Ovary (tissue), 9 donors: ENCODE data around the gene SOSTDC1. TPM values are rescaled to one million over a fixed set of nuclear protein-coding genes. Genes with fewer than 3 reads are reported as not detected.

Experiments used
- DNase-seq, 5 donors: peaks; one replicate each; pipeline ENCODE4 v3.0.0-alpha.2; 2019 to 2020
- H3K27ac ChIP-seq, 2 donors: fragments of 200-600 bp; one replicate each; pipeline versions ENCODE4 v1.5.1 to v1.8.0; 2019 to 2022
- H3K27me3 ChIP-seq: fragments of 200-600 bp; one replicate; pipeline ENCODE4 v1.8.0; 2022
- H3K36me3 ChIP-seq: fragments of 200-600 bp; sonication (generic); one replicate; pipeline ENCODE4 v1.5.1; 2019
- H3K4me1 ChIP-seq: one replicate; pipeline ENCODE4 v1.8.1; 2013; ENCODE audit warnings: mild to moderate bottlenecking, moderate library complexity; ENCODE audit not compliant: insufficient read depth
- H3K4me3 ChIP-seq: fragments of 200-600 bp; sonication (generic); one replicate; pipeline ENCODE4 v1.5.1; 2017
- H3K9me3 ChIP-seq, 2 donors: fragments of 200-600 bp in 1 of 2; sonication (generic) in 1 of 2; one replicate each; pipeline versions ENCODE4 v1.5.1 to v1.8.1; 2013 to 2019; ENCODE audit warnings: mild to moderate bottlenecking in 1 of 2, moderate library complexity in 1 of 2
- CTCF ChIP-seq, 3 donors: fragments of 450-650 bp in 2 of 3; fragments of 200-600 bp in 1 of 3; IDR thresholded peaks; one replicate each; pipeline versions ENCODE4 v1.5.1 to v1.8.0; 2016 to 2022; ENCODE audit warnings: antibody characterized with exemption in 3 of 3, mild to moderate bottlenecking in 1 of 3
- EP300 ChIP-seq: sonication (generic); formaldehyde crosslinking; IDR thresholded peaks from one replicate; pipeline ENCODE4 v1.6.1; 2017; ENCODE audit warnings: antibody characterized with exemption
- POLR2A ChIP-seq: fragments of 450-650 bp; IDR thresholded peaks from one replicate; pipeline ENCODE4 v1.6.1; 2017; ENCODE audit warnings: antibody characterized with exemption, mild to moderate bottlenecking, moderate library complexity
- WGBS, 3 donors: extraction: QIAGEN DNeasy Blood & Tissue Kit in 1 of 3; methylation state at CpG; one replicate each; pipeline versions ENCODE4 v1.1.5 to v1.1.7; 2013 to 2017; 5-methylcytosine and 5-hydroxymethylcytosine counted together
- intact Hi-C, 4 donors: fragments of 100-400 bp; cut with DNase I; formaldehyde crosslinking; loops; one replicate each; pipeline versions ENCODE4 v1.11.0 to v1.15.1; 2022 to 2023
- polyA plus RNA-seq, 2 donors: library from polyadenylated mRNA; stranded (reverse); fragments of 200-250 nt in 1 of 2; fragments of 350-450 nt in 1 of 2; fragmentation: Illumina TruSeq in 1 of 2; extraction: RNeasy Lipid Tissue Mini Kit (QIAGEN cat#74804) in 1 of 2; gene quantifications; one replicate each; pipeline ENCODE4 v1.2.3, GENCODE V29; 2013 to 2014
- total RNA-seq, 7 donors: library from RNA; depleted of rRNA in 2 of 7; stranded (reverse); fragments of >200 nt in 2 of 7; fragmentation: NEBNext Ultra II Directional in 3 of 7; extraction: Animal tissue kit (Norgen Biotek cat#: 25700) in 3 of 7; gene quantifications; one replicate each; pipeline versions ENCODE4 v1.1.0 to v1.2.4, GENCODE V29; 2016 to 2023
- donor health status: DM: no; HTN: no; CAD: no; lungs with moderate emphysema.
- donor health status: DM: no; HTN: no; CAD: no.
- donor health status: Bipolar disorder and iron deficiency.
- donor health status: DM: yes; HTN: yes; CAD: no.
- donor health status: DM: no; HTN: no; CAD: no.
- donor health status: DM: yes; HTN: yes; CAD: no.

Gene SOSTDC1
- total and polyA plus RNA-seq, 9 donors: 0.12 to 10.3 (median 0.60) TPM; not detected in 1

- intact Hi-C loops: no loop called here
- Histone ChIP-seq H3K4me1 (no peaks in the 10 kb centered on the region), H3K4me3 (no peak overlapping the region), H3K27me3 (no peaks in the 10 kb centered on the region), H3K9me3 (no peaks in the 10 kb centered on the region), H3K27ac (peak overlapping the region in 1 of 2 donors; percentile 98), H3K36me3 (no peaks in the 10 kb centered on the region)
- WGBS, 3 donors: 44 to 51% (median 44%) methylated on average over 1 of the region's 1 CpG
- no peak for DNase-seq
- TF ChIP-seq CTCF (IDR thresholded peaks at IDR 0.05) (no peak), POLR2A (no peak), EP300 (no peak)
Measured at GRCh38 chr7:16422103-16422435, 43.5 kb downstream of the SOSTDC1 start.

- Histone ChIP-seq H3K36me3 (no peaks in the 10 kb centered on the region), H3K27me3 (no peaks in the 10 kb centered on the region), H3K9me3 (no peaks in the 10 kb centered on the region), H3K4me1 (no peaks in the 10 kb centered on the region), H3K4me3 (peak within 1 kb of the TSS; percentile 53), H3K27ac (peak within 1 kb of the TSS; percentile 97 to 98)
- peak; percentile 31 to 68 (median 48) for DNase-seq
- WGBS, 3 donors: 7 to 12% (median 8%) methylated on average over 33 to 50 of the region's 50 CpGs
- intact Hi-C loops: no loop called here
- no peak for TF ChIP-seq CTCF (IDR thresholded peaks at IDR 0.05)
- no peak for TF ChIP-seq POLR2A
- no peak for TF ChIP-seq EP300
Measured at GRCh38 chr7:16421333-16422102, 44.0 kb downstream of the SOSTDC1 start, which contains the start of gene CRPPA. Gene CRPPA, minus strand, starts transcription at chr7:16421538. Its CDS starts 216 bp downstream, at chr7:16421322.

GRCh38 chr7:16420649-16421332, 44.7 kb downstream of the SOSTDC1 start:
- no peaks in the 10 kb centered on the region for H3K27me3 ChIP-seq
- intact Hi-C loops: no loop called here
- peak overlapping the region; percentile 97 to 98 for H3K27ac ChIP-seq
- peak in 1 of 3 donors; percentile 24 for TF ChIP-seq CTCF (IDR thresholded peaks at IDR 0.05)
- peak; percentile 80 for TF ChIP-seq POLR2A
- no peak for TF ChIP-seq EP300
- DNase-seq: peak; percentile 86 to 91 (median 89)
- H3K36me3 ChIP-seq: no peaks in the 10 kb centered on the region
- 0 to 1% (median 0%) methylated on average over 23 to 56 of the region's 56 CpGs for WGBS, 3 donors
- H3K4me3 ChIP-seq: peak overlapping the region; percentile 53
- no peaks in the 10 kb centered on the region for H3K9me3 ChIP-seq
- H3K4me1 ChIP-seq: no peaks in the 10 kb centered on the region

GRCh38 chr7:16420329-16420648, 45.2 kb downstream of the SOSTDC1 start:
- TF ChIP-seq POLR2A: no peak
- TF ChIP-seq CTCF (IDR thresholded peaks at IDR 0.05): no peak
- TF ChIP-seq EP300: no peak
- Histone ChIP-seq H3K4me3 (peak overlapping the region; percentile 53), H3K27me3 (no peaks in the 10 kb centered on the region), H3K4me1 (no peaks in the 10 kb centered on the region), H3K9me3 (no peaks in the 10 kb centered on the region), H3K36me3 (no peaks in the 10 kb centered on the region), H3K27ac (peak overlapping the region in 1 of 2 donors; percentile 98)
- DNase-seq: no peak
- intact Hi-C loops: no loop called here
- 0 to 1% (median 1%) methylated on average over 3 of the region's 3 CpGs for WGBS, 3 donors
